KBM-7 (cell line): ENCODE data around the gene EVC2.

ENCODE experiments used
- DNase-seq: peaks from one replicate; pipeline ENCODE4 v3.0.0-alpha.2; 2015
- in situ Hi-C: fragments of 300-500 bp; cut with MboI; formaldehyde crosslinking; loops from 2 replicates; pipeline ENCODE4 v1.14.3; 2020; ENCODE audit warnings: low sequenced_read_pairs, low pct_unique_long_range_greater_than_20kb, mixed read lengths

The EVC2 gene

GRCh38 chr4:5700459-5700858 lies 7.9 kb downstream of the EVC2 start:
- in situ Hi-C loops = no loop called here
- no peak for DNase-seq

- DNase-seq = no peak
- in situ Hi-C loops = no loop called here
Measured at GRCh38 chr4:5696341-5696740, 12.0 kb downstream of the EVC2 start.

GRCh38 chr4:5693871-5694270 lies 14.5 kb downstream of the EVC2 start:
- DNase-seq = no peak
- in situ Hi-C loops = no loop called here

- no peak for DNase-seq
- in situ Hi-C loops = no loop called here
Measured at GRCh38 chr4:5691491-5692132, 16.7 kb downstream of the EVC2 start.

GRCh38 chr4:5689065-5689464 lies 19.3 kb downstream of the EVC2 start:
- in situ Hi-C loops = no loop called here
- DNase-seq = no peak

- no peak for DNase-seq
- in situ Hi-C loops = no loop called here
Measured at GRCh38 chr4:5686338-5686737, 22.0 kb downstream of the EVC2 start.

- in situ Hi-C loops = no loop called here
Measured at GRCh38 chr4:5685296-5685695, 23.1 kb downstream of the EVC2 start.

GRCh38 chr4:5683566-5683965 lies 24.8 kb downstream of the EVC2 start:
- in situ Hi-C loops = no loop called here
- DNase-seq = no peak

More at GRCh38 chr4:5685296-5685695, 23.1 kb downstream of the EVC2 start:
- DNase-seq = no peak

- DNase-seq = no peak
- in situ Hi-C loops = no loop called here
Measured at GRCh38 chr4:5678977-5679376, 29.4 kb downstream of the EVC2 start.

- DNase-seq = no peak
- in situ Hi-C loops = no loop called here
Measured at GRCh38 chr4:5676763-5677162, 31.6 kb downstream of the EVC2 start.

- DNase-seq = no peak
- in situ Hi-C loops = no loop called here
Measured at GRCh38 chr4:5666741-5667140, 41.6 kb downstream of the EVC2 start.

- in situ Hi-C loops = no loop called here
- DNase-seq = no peak
Measured at GRCh38 chr4:5664778-5665177, 43.6 kb downstream of the EVC2 start.

GRCh38 chr4:5662555-5662954 lies 45.8 kb downstream of the EVC2 start:
- in situ Hi-C loops = no loop called here
- DNase-seq = no peak

GRCh38 chr4:5661237-5661636 lies 47.1 kb downstream of the EVC2 start:
- no peak for DNase-seq
- in situ Hi-C loops = no loop called here

GRCh38 chr4:5660185-5660584 lies 48.2 kb downstream of the EVC2 start:
- DNase-seq = no peak
- in situ Hi-C loops = no loop called here

- no peak for DNase-seq
- in situ Hi-C loops = no loop called here
Measured at GRCh38 chr4:5658974-5659373, 49.4 kb downstream of the EVC2 start.

GRCh38 chr4:5656415-5656814 lies 51.9 kb downstream of the EVC2 start:
- in situ Hi-C loops = no loop called here
- no peak for DNase-seq

- in situ Hi-C loops = no loop called here
- DNase-seq = no peak
Measured at GRCh38 chr4:5654791-5655190, 53.6 kb downstream of the EVC2 start.

- DNase-seq = no peak
- in situ Hi-C loops = no loop called here
Measured at GRCh38 chr4:5651089-5651488, 57.3 kb downstream of the EVC2 start.

GRCh38 chr4:5650040-5650439 lies 58.3 kb downstream of the EVC2 start:
- in situ Hi-C loops = no loop called here
- no peak for DNase-seq

GRCh38 chr4:5647351-5647750 lies 61.0 kb downstream of the EVC2 start:
- in situ Hi-C loops = no loop called here
- no peak for DNase-seq

- in situ Hi-C loops = no loop called here
- no peak for DNase-seq
Measured at GRCh38 chr4:5640096-5640495, 68.3 kb downstream of the EVC2 start.
